ENCODE results near the gene TMCO1.
"Not testable (repeated sequence)": the region's sequence is repeated elsewhere in the genome, so short reads cannot be mapped to it uniquely, and the experiment has no call there.

Gene TMCO1

DNA sequence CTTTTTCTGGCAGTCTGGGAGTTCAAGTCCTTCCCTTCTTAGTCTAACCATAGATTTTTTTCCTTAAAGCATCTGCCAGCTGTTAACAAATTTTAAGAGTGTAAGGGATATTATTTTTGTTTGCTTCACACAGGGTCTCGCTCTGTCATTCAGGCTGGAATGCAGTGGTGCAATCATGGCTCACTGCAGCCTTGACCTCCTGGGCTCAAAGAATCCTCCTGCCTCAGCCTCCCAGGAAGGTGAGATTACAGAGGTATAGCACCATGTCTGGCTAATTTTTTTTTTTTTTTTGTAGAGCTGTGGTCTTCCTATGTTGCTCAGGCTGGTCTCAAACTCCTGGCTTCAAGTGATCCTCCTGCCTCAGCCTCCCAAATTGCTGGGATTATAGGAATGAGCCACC is 23.8 kb downstream of the TMCO1 start:
- DNase-seq = not testable (repeated sequence)

DNA sequence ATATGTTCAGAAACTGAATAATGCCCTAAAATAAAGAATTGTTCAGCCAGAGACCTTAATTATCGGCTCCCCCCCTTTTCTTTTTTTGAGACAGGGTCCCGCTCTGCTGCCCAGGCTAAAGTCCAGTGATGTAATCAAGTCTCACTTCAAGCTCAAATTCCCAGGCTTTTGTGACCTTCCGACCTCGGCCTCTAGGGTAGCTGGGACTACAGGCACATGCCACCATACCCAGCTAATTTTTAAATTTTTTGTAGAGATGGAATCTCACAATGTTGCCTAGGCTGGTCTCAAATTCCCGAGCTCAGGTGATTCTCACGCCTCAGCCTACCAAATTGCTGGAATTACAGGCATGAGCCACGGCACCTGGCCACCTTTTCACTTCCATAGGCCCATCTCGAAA is 26.5 kb downstream of the TMCO1 start:
- no peak for DNase-seq

DNA sequence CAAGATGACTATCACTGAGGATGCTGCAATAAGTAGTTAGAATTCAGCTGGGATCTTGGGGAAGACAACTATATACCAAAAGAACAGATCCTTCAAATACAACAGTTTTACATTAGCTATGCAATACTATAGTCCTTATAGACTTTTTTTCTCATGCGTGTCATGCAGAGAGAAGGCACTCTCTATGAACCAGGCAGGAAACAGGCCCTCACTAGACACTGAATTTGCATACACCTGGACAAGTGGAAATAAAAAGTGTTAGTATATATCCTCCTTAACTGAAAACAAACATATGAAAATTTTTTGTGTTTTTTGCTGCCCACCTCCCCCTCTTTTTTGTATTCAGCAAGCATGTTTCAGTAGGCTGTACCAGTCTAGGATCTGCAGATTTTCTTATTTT is 29.9 kb downstream of the TMCO1 start:
- no peak for DNase-seq

DNA sequence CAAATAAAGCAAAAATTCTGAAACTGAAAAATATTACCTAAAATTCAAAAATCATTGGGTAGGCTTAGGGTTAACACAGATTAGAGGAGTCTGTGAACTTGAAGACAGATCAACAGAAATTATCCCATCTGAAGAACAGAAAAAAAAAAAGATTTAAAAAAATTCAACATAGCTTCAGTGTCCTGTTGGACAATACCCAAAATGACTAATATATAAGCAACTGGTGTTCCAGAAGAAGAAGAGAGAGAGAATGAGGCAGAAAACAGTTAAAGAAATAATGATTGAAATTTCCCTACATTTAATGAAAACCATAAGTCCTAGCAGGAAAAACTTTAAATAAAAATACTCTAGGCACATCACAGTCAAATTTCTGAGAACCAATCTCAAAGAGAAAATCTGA is 31.5 kb downstream of the TMCO1 start:
- DNase-seq = no peak

DNA sequence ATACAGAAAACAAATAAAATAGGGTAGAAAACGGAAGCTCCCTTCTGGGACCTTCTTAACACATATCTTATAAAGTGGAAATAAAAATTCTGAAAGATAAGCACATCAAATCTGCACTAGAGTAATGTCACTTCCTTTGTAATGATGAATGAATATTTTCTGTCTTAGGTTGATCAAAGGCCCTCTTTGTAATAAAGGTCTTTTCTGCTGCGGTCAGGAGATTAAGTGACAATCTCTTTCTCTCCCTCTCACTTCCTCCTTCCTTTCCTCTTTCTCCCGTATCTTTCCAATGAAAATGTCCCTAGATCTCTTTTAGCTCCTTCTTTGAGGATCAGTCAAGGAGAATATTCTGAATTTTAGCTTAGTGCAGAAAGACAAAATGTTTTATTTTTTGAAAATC is 33.8 kb downstream of the TMCO1 start:
- no peak for DNase-seq

DNA sequence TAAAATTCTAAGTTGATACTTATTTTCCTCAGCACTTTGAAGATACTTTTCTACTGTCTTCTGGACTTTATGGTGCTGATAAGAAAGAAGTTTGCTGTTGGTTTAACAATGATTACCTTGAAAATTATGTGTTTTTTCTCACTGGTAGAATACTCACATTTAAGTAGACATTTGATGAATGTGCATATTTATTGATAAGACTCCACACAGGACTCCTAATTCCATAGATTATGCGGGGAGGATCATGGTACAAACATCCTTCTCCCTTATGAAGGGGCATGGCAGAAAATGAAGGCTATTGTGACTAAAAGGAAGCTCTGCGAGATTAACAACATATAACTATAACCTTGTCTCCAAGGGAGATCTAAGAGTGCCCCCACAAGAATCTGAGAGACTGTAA is 41.8 kb downstream of the TMCO1 start:
- no peak for DNase-seq

DNA sequence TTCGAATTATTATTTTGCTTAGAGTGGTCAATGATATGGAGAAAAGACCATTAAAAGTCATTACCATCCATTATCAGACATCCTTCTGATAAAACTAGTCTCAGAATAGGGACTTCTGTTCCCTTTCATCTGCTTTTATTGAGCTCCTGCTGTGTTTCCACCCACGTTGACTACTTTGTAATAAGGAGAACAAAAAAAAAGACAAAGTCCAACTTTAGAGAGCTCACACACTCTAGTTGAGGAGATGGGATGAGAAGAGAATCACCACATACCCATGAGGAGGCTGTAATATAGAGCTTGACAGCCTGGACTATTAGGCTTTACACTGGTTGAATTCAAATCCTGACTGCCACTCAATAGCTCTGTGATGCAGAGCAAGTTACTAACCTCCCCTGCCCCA is 42.5 kb downstream of the TMCO1 start:
- DNase-seq = no peak

DNA sequence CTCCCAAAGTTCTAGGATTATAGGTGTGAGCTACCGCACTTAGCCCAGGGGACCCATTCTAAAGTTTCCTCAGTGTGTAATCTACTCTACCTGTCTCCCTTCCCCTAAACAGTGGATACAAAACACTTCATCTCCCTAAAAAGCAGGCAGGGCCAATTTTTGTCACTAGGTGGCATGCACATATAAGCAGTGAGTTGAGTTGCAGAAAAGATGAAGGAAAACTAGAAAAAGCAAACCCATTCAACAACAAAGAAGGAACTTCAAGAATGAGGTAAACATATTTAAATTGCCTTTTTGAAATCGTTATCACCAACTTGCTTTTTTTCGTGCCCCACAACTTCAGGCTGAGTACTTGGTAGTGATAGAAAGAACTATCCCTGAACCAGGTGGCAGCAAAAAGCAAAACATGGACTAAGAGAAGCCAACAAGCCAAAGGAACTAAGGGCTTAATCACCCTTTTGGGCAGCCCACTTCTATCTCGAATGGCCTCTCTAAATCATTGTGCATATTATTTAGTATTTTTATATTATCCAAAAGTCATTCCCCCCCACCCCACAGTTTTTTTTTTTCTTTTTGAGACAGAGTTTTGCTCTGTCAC is 50.7 kb downstream of the TMCO1 start:
- peak; percentile 28 for DNase-seq

DNA sequence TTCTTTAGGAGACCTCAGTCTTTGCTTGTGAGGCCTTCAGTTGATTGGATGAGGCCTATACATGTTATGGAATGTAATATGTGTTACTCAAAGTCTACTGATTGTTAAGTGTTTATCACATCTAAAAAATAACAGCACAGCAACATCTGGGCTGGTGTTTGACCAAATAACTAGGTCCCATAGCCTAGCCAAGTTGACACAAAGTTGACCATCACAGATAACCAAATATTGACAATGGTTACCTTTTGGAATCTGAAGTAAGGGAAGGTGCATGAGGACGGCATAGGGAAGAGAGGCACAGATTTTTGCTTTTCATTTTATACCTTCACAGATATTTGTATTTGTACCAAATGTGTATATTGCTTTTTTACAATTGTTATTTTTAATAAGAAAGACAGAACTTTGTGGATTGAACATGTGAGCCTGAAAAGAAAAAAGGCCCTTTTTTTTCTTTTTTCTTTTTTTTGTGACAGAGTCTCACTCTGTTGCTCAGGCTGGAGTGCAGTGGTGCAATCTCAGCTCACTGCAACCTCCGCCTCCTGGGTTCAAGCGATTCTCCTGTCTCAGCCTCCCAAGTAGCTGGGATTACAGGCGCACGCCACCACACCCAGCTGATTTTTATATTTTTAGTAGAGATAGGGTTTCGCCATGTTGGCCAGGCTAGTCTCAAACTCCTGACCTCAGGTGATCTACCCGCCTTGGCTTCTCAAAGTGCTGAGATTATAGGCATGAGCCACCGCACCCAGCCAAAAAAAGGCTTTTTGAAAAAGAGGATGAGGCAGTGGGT is 52.2 kb downstream of the TMCO1 start:
- DNase-seq = not testable (repeated sequence)

DNA sequence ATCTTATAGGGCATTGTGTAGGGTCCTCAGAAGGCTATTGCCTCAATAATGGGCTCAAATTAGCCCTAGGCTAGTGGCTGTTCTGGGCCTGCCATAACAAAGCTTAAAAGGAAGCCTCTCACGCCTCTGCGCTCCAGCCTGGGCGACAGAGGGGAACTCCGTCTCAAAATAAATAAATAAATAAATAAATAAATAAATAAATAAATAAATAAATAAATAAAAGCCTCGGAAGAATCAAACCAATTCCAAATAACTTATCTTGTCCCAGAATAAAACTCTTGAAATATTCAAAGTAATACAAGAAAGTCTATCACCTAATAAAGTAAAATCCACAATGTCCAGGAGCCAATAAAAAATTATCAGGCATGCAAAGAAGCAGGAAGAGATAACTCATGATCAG is 55.9 kb downstream of the TMCO1 start:
- no peak for DNase-seq

DNA sequence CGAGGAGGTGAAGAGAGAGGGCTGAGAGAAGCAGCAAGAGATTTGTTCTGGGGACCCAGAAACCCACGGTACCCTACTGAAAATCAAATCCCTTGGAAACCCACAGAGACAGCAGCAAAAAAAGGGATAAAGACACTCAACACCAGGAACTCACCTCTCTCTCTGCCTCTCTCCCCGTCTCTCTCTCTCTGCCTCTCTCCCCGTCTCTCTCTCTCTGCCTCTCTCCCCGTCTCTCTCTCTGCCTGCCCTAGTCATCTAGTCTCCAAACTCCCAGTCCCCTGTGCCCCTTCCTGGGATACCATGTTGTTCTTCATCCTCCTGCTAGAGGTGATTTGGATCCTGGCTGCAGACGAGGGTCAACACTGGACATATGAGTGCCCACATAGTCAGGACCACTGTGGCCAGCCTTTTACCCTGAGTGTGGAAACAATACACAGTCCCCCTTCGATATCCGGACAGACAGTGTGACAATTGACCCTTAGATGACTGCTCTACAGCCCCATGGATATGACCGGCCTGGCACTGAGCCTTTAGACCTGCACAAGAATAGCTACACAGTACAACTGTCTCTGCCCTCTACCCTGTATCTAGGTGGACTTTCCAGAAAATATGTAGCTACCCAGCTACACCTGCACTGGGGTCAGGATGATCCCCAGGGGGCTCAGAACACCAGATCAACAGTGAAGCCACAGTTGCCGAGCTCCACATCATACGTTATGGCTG is 60.5 kb downstream of the TMCO1 start:
- DNase-seq = no peak

DNA sequence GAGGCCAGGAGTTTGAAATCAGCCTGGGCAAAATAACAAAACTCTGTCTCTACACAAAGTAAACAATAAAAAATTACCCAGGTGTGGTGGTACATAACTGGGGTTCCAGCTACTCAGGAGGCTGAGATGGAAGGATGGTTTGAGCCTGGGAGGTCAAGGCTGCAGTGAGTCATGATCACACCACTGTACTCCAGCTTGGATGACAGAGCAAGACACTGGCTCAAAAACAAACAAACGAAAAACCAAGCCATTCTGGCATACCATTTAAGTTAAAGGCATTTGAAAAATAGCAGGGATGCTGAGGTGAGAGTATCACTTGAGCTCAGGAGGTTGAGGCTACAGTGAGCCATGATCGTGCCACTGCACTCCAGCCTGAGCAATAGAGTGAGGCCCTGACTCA is 65.0 kb downstream of the TMCO1 start:
- DNase-seq = no peak

DNA sequence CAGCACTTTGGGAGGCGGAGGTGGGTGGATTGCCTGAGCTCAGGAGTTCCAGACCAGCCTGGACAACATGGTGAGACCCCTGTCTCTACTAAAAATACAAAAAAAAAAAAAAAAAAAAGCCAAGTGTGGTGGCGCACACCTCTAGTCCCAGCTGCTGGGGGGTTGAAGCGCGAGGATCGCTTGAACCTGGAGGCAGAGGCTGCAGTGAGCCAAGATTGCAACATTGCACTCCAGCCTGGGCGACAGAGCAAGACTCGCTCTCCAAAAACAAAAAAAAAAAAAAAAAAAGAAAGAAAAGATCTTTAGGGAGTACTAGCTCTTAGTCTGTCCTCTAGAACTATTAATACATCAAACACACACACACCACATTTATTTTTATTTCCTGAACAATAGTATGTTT is 66.7 kb downstream of the TMCO1 start:
- DNase-seq = not testable (repeated sequence)

DNA sequence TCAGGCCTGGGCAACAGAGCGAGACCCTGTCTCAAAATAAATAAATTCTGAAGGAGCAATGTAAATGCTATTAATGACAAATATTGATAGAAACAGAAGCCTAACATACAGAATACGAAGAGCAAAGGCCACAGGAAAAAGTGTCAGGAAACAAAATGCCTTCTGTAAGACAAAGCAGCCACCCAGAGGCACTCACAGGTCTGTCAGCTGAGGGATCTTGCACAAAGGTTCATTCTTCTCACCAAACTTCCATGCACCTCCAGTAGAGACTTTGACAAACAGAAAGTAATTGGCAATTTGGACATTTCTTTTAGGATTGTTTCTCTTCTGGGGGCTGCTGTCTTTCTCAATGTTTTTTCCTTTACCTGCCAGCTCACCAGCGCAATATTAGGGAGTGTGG is 69.1 kb downstream of the TMCO1 start:
- DNase-seq = no peak

DNA sequence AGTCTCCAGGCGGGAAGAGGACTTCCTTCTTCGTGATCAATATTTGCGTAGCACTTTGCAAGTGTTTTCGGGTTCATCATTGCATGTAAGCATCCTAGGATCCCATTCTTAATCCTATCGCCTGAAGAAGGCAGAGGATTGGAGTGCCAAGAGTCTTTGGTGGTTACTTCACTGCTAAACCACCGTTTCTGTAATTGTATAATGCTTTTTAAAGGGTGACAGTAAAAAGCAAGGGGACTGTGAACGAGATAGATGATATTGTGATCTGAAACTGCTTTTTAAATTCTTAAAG is 70.0 kb downstream of the TMCO1 start:
- no peak for DNase-seq

DNA sequence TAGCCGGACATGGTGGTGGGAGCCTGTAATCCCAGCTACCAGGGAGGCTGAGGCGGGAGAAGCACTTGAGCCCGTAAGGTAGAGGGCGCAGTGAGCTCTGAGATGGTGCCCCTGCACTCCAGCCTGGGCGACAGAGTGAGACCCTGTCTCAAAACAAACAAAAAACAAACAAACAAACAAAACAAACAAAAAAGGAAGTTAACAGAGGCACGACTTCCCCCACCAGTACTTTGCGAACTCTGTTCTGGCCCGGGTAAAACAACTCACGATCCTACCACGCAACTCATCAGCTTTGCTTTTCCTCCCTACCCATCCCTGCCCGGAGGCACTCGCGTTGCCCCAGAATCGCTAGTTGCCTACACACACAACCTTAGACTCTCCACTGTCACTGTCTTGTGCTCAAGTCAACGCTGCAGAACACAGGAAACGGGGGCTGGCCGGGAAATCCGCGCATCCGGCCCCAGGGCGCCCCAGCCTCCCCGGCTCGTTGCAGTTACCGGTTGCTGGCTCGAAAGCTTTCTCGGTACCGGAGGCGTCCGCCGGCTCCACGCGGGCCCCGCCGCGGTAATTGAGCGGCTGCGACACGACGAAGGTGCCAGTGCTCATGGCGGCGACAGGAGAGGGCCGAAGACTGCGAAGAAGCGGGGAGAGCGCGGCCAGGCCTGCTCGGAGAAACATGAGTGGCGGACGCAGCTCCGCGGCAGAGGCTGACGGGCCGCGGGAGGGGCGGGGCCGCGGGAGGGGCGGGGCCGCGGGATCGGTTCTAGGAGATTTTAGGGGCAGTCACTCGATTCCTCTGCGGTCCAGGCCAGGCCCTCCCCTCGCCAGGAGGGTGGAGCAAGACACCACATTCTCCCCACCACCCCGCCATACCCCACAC is 70.5 kb downstream of the TMCO1 start, which contains the start of gene ALDH9A1:
ALDH9A1 (minus strand) TSS at position 682 of the 880 bp plus-strand sequence; CDS start at position 678, 4 bp downstream.
- DNase-seq = peak; percentile 91

DNA sequence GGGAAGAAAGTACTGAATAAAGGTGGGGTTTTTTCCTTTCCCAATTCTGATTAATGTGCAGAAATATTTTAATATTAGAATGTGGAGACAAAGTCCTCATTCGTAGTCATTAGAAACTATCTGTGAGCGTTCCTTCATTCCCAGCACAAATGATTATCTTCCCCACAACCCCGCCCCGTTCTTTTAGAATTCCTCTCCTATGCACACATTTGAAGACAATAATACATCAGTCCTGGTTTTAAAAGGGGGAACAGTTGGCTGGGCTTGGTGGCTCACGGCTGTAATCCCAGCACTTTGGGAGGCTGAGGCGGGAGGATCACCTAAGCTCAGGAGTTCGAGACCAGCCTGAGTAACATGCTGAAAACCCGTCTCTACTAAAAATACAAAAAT is 71.2 kb downstream of the TMCO1 start:
- no peak for DNase-seq

DNA sequence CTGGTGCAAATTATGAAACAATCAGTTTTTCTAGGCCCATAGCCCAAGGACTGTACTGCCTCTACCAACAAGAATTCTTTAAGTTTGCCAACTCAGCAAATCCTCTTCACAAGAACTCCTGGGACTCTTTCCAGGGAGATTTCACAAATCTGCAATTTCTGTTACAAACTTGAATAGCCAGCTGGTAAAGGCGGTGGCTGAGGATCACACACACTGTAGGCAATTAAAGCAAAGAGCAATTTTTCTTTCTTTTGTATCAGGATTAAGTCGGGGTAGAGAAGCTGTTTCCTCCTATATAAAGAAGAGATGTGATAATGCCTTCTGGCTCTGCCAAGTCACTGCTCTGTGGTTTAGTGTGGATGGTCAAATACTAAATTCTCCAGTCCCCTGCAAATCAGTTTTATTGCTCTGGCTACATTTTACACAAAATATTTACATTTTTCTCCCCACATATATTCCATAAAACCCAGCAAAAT is 72.0 kb downstream of the TMCO1 start:
- no peak for DNase-seq

DNA sequence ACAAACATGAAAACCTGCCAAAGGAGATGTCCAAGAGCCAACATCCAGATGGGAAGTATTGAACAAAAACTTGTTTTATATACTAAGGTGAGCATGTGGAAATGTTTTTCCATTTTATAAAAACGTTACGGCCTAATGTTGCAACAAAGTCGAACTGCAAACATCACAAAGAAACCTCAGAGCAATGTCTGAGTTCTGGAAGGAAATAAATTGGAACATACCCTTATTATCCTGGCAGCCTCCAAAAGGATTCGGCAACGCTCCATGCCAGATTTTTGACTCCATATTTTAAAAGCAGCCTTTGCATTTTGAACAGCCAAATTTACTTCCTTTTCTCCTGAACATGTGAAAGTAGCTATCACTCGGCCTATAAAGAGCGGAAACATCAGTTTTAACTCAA is 73.6 kb downstream of the TMCO1 start:
- DNase-seq = no peak

DNA sequence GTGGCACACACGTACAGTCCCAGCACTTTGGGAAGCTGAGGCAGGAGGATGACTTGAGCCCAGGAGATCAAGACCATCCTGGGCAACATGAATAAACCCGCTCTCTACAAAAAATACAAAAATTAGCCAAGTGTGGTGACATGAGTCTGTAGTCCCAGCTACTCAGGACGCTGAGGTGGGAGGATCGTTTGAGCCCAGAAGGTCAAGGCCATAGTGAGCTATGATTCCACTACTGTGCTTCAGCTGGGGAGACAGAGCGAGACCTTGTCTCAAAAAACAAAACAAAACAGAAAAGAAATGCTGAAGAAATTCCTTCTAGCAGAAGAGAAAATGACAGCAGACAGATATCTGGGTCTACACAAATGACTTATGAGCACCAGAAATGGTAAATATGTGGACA is 80.6 kb downstream of the TMCO1 start:
- DNase-seq = no peak

DNA sequence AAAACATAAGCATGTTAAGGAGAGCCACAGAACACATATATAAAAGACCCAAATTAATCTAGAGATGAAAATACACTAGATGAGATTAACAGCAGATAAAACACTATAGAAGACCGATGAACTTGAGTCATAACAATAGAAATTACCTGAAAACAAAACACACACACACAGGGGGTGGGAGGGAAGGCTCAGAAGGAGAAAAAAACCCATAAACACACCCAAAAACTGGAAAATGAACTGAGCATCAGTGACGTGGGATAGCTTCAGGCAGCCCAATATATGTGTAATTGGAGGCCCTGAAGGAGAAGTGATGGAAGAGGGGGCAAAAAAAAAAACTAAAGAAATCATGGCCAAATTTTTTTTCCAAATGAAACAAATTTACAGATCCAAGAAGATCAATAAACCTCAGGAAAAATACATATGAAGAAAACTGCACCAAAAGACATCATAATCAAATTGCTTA is 81.7 kb downstream of the TMCO1 start:
- DNase-seq = no peak

DNA sequence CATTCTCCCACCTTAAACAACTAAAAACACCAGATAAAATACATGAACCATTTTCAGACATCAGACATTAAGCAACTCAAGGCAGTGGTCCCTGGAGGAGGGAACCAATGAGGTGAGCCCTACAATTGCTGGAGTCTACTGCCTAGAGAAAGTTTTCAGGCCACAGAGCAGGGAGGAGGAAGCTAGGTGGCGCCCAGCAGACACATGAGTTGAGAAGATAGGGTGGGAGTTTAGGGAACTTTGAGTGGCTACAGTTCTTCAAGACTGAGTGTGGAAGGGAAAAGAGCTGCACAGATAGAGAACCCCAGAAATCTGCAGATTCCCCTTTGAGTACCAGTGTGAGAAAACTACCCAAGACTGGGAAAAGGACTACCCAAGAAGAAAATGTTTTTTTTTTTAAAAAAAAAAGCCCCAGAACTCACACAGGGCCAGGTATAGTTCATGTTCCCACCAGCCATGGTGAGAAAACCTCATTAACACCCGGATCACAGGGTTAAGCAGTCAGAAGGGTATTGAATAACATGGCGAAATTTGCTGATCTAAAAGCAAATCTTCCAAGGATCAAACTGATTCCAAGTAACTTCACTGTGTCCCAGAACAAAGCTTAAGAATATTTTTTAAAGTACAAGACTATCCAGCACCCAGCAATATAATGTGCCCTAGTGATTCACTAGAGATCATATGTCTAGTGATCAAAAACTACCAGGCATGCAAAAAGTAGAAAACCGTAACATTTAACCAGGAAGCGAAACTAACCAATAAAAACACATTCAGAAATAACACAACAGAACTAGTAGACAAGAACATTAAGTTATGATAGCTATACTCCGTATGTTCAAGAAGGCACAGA is 82.3 kb downstream of the TMCO1 start:
- DNase-seq = no peak

Data from retina (tissue), 1 donor.